GM18526 (cell line): ENCODE data around the gene NUMB.

Experiments
- POLR2A ChIP-seq: IDR thresholded peaks from 3 replicates; pipeline ENCODE4 v1.6.1; 2011; ENCODE audit not compliant: insufficient read length; ENCODE audit errors: extremely low read depth

Gene NUMB

DNA sequence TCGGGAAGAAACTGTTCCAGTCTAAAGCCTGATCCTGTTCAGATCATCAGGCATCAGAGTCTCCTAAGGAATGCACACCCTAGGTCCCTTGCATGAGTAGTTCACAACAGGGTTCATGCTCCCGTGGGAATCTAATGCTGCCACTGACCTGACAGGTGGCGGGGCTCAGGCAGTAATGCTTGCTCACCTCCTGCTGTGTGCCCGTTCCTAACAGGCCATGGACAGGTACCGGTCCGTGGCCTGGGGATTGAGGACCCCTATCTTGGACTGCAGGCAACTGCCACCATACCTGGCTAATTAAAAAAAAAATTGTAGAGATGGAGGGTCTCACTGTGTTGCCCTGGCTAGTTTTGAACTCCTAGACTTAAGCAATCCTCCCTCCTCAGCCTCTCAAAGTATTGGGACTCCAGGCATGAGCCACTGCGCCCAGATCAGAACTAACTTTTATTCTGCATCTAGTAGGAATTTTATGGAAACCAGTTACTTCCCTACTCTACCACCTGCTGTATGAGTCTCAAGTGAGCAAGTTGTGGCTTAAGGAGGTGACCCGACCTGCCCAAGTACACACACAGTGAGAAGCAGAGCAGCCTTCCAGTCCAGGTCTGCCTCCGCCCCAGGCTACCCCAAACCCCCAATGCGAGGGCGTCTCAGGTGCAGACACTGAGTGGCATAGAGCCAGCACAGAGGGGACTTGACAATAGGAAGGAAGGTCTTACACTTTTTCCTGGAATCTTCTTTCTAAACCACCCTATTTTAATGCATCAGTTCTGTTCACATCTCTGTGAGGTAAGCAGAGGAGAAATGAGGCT, 223.6 kb downstream of the NUMB start:
- no peak for TF ChIP-seq POLR2A

GRCh38 chr14:73234029-73234428, 224.3 kb downstream of the NUMB start:
- TF ChIP-seq POLR2A, result no peak

- TF ChIP-seq POLR2A, result no peak
These were observed 224.8 kb downstream of the NUMB start for GRCh38 chr14:73233564-73233963.

- no peak for TF ChIP-seq POLR2A
These were observed 225.4 kb downstream of the NUMB start for GRCh38 chr14:73232984-73233383.

- TF ChIP-seq POLR2A, result no peak
These were observed 226.1 kb downstream of the NUMB start for GRCh38 chr14:73231981-73232851.

DNA sequence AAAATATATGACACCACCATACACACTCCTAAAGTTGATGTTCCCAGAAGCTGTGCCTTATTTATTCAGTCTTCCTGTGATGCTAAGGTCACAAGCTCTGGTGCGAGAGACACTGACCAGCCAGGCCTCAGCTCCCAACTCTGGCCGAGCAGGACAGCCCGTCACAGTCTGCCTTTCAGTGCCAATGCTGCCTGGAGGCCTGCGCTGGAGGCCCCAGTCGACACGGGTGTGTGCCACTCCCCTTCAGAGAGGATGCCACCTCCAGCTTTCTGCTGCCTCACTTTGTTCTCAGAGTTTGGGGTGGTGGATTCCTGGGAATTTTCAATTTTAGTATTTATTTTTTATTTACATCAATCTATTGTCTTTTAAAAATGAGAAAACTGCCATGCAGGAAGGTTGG, 228.3 kb downstream of the NUMB start:
- TF ChIP-seq POLR2A, result no peak

- no peak for TF ChIP-seq POLR2A
These were observed 230.2 kb downstream of the NUMB start for GRCh38 chr14:73227812-73228781.

DNA sequence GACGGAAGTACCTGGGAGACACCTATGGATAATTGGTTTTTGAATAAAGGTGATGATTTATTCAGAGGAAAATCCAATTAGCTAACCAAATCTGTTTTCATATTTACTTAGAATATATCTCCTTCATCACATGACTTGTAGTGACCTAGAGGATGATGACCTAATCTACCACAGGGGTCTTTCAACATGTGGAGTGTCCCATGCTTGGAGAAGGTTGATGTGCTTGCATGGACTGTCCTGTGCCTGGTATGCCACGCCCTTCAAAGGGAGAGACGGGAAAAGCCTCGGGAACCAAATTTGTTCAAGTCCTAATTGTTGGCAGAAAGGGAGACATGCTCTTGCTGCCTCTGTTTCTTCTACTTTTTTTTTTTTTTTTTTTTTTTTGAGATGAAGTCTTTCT, 232.8 kb downstream of the NUMB start:
- no peak for TF ChIP-seq POLR2A
